Uterus (tissue), 4 donors: Measurements from ENCODE around the gene SIDT1. TPM values are rescaled to one million over a fixed set of nuclear protein-coding genes. Genes with fewer than 3 reads are reported as not detected.

Experiments
- DNase-seq, 2 donors: peaks; one replicate each; pipeline ENCODE4 v3.0.0-alpha.2; 2019 to 2020
- H3K27ac ChIP-seq, 2 donors: fragments of 200-600 bp; sonication (generic); 1 replicate in 1 of 2; 2 replicates in 1 of 2; pipeline ENCODE4 v1.5.1; 2016 to 2018
- H3K27me3 ChIP-seq, 2 donors: fragments of 200-600 bp; sonication (generic); one replicate each; pipeline ENCODE4 v1.5.1; 2018 to 2019; ENCODE audit warnings: control low read depth in 1 of 2
- H3K36me3 ChIP-seq, 2 donors: fragments of 200-600 bp; sonication (generic); one replicate each; pipeline ENCODE4 v1.5.1; 2019; ENCODE audit warnings: control low read depth in 1 of 2
- H3K4me1 ChIP-seq, 2 donors: fragments of 200-600 bp; sonication (generic); one replicate each; pipeline ENCODE4 v1.5.1; 2018 to 2019; ENCODE audit warnings: control low read depth in 1 of 2
- H3K4me3 ChIP-seq, 2 donors: fragments of 200-600 bp; sonication (generic); 1 replicate in 1 of 2; 2 replicates in 1 of 2; pipeline ENCODE4 v1.5.1; 2018 to 2019; ENCODE audit warnings: mild to moderate bottlenecking in 1 of 2
- H3K9me3 ChIP-seq, 2 donors: fragments of 200-600 bp; sonication (generic); one replicate each; pipeline ENCODE4 v1.5.1; 2019; ENCODE audit warnings: control low read depth in 1 of 2
- POLR2A ChIP-seq, 2 donors: fragments of 450-650 bp; IDR thresholded peaks; one replicate each; pipeline ENCODE4 v1.6.1; 2016; ENCODE audit warnings: antibody characterized with exemption in 2 of 2, mild to moderate bottlenecking in 1 of 2, moderate library complexity in 1 of 2
- intact Hi-C: fragments of 100-400 bp; cut with DNase I; formaldehyde crosslinking; loops from one replicate; pipeline ENCODE4 v1.15.1; 2023; ENCODE audit warnings: low total_unique reads
- total RNA-seq, 4 donors: library from RNA; depleted of rRNA in 3 of 4; stranded (reverse); fragments of >200 nt in 3 of 4; gene quantifications; one replicate each; pipeline versions ENCODE4 v1.1.0 to v1.2.4, GENCODE V29; 2014 to 2023
- TF ChIP-seq, protein P1 (sequence below), 4 experiments: fragments of 200-600 bp in 2 of 4; fragments of 450-650 bp in 2 of 4; sonication (generic) in 2 of 4; IDR thresholded peaks; one replicate each; pipeline ENCODE4 v1.5.1; 2016 to 2019; ENCODE audit warnings: antibody characterized with exemption in 4 of 4, mild to moderate bottlenecking in 2 of 4, moderate library complexity in 1 of 4
- donor health status: DM: yes; HTN: yes; CAD: no.

The SIDT1 gene
- total RNA-seq, 4 donors from 2014 or later = 1.8 to 3.7 TPM; not detected in 2

DNA sequence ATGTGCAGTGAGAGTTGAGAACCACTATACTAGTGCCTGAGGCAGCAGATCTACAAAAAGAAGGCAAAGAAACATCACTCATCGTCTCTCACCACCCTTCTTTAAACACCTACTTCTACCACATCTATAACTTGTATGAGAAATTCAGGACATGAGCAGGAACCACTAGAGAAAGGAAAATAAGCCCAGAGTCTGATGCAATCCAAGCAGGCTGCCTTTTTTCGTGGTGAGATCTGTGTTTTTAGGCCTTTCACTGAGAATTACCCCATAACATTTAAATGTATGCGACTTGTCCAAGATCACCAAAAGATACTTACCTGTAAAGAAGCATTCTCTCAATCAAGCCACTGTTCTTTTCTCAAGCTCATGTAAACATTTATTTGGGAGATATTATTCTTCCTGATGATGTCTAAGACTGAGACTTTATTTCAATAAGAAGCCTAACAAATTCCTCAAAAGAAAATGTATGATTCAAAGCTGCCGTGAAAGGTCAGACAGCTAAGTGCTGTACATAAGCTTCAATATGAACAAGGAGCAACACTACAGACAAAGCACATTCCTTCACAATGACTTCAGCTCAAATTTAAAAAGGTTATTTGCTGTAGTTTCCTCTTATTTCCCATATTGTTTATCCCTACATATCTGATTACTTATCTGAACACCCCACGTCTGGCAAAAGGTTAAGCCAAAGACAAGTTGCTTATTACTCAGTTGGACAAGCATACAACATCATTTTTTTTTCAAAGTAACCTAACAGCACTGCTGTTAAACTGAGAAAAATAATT lies 33.9 kb upstream of the SIDT1 start:
- DNase-seq = no peak
- TF ChIP-seq, protein P1, sequence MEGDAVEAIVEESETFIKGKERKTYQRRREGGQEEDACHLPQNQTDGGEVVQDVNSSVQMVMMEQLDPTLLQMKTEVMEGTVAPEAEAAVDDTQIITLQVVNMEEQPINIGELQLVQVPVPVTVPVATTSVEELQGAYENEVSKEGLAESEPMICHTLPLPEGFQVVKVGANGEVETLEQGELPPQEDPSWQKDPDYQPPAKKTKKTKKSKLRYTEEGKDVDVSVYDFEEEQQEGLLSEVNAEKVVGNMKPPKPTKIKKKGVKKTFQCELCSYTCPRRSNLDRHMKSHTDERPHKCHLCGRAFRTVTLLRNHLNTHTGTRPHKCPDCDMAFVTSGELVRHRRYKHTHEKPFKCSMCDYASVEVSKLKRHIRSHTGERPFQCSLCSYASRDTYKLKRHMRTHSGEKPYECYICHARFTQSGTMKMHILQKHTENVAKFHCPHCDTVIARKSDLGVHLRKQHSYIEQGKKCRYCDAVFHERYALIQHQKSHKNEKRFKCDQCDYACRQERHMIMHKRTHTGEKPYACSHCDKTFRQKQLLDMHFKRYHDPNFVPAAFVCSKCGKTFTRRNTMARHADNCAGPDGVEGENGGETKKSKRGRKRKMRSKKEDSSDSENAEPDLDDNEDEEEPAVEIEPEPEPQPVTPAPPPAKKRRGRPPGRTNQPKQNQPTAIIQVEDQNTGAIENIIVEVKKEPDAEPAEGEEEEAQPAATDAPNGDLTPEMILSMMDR (IDR thresholded peaks at IDR 0.05) = no peak
- no peak for TF ChIP-seq POLR2A (IDR thresholded peaks at IDR 0.05)
- H3K4me3 ChIP-seq = no peak overlapping the region
- no peaks in the 10 kb centered on the region for H3K27me3 ChIP-seq
- no peaks in the 10 kb centered on the region for H3K36me3 ChIP-seq
- intact Hi-C loops = no loop called here
- no peaks in the 10 kb centered on the region for H3K9me3 ChIP-seq
- H3K4me1 ChIP-seq = no peaks in the 10 kb centered on the region
- no peak overlapping the region for H3K27ac ChIP-seq

DNA sequence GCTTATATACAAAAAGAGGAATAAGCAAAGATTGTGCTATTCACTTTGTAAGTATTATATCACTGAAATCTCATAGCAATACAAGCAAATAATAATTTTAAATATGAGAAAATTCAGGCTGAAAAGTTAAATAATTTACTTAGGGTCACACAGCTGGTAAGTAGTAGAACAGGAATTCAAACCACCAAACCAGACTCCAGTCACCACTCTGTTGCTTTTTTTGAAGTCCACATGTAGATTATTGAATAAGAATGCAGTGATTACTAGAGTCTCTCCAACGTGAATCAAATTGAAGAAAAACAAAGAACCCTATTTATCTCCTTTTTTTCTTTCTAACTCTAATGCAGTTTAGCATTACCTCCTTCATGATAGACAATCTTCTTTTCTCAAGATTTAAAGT lies 33.3 kb upstream of the SIDT1 start:
- Histone ChIP-seq H3K9me3 (no peaks in the 10 kb centered on the region), H3K27ac (no peak overlapping the region), H3K4me1 (no peaks in the 10 kb centered on the region), H3K4me3 (no peak overlapping the region), H3K36me3 (no peaks in the 10 kb centered on the region), H3K27me3 (no peaks in the 10 kb centered on the region)
- DNase-seq = no peak
- TF ChIP-seq POLR2A (IDR thresholded peaks at IDR 0.05) = no peak
- TF ChIP-seq, protein P1 (IDR thresholded peaks at IDR 0.05) = no peak
- intact Hi-C loops = no loop called here

DNA sequence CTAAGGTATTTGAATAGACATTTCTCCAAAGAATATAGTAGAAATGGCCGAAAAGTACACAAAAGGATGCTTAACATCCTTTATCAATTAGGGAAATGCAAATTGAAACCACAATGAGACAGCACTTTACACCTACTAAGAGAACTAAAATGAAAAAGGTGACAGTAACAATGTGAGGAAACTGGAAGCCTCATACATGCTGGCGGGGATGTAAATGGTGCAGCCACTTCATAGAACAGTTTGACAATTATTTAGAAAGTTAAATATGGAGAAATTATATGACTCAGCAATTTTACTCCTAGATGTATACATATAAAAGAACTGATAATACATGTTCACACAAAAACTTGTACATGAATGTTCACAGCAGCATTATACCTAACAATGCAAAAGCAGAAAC lies 30.8 kb upstream of the SIDT1 start:
- Histone ChIP-seq H3K4me3 (no peak overlapping the region), H3K36me3 (no peaks in the 10 kb centered on the region), H3K27ac (no peak overlapping the region), H3K4me1 (no peaks in the 10 kb centered on the region), H3K9me3 (no peaks in the 10 kb centered on the region), H3K27me3 (no peaks in the 10 kb centered on the region)
- TF ChIP-seq POLR2A (IDR thresholded peaks at IDR 0.05) = no peak
- TF ChIP-seq, protein P1 (IDR thresholded peaks at IDR 0.05) = no peak
- no peak for DNase-seq
- intact Hi-C loops = no loop called here

DNA sequence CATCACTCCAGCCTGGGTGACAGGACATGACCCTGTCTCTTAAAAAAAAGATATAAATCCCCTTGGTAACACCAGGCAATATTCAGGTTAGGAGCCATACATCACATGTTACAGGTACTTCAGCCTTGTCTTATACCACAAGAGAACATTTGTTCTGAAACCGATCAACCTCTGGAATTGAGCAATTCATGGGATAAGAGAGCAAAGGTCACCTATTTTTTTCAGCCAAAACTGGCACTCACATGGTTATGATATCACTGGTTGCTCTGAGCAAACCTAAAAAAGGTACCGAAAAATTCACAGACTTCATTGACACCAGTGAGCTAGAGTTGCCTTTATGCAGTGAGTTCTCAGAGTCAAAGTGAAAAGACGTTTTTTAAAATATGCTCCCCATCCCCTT lies 26.5 kb upstream of the SIDT1 start:
- no peak for TF ChIP-seq POLR2A (IDR thresholded peaks at IDR 0.05)
- TF ChIP-seq, protein P1 (IDR thresholded peaks at IDR 0.05) = no peak
- Histone ChIP-seq H3K4me3 (no peak overlapping the region), H3K27ac (no peak overlapping the region), H3K27me3 (no peaks in the 10 kb centered on the region), H3K4me1 (no peaks in the 10 kb centered on the region), H3K36me3 (no peaks in the 10 kb centered on the region), H3K9me3 (no peaks in the 10 kb centered on the region)
- intact Hi-C loops = no loop called here
- no peak for DNase-seq

DNA sequence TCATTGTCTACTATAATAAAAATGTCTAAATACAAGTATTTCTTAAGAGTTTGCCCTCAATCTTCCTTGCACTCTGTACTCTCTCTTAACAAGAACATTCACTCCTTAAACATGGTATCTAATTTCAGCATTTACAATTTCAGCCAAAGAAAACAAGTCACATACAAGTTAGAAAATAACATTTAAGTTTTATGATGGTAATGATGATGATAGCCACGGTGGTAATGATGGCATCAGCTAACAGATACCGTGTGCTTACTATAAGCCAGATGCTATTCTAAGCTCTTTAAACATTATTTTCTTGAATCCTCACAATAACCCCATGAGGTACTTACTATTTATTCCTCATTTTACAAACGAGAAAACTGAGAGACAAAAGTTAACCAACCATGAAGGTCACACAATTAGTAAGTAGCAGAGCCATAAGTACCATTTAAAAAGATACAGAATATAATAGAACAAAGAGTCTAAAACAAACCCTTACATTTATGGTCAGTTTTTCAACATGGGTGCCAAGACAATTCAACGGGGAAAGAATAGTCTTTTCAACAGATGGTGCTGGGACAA lies 24.8 kb upstream of the SIDT1 start:
- no peak for DNase-seq

More for the DNA sequence above, 24.8 kb upstream of the SIDT1 start:
- Histone ChIP-seq H3K4me3 (no peak overlapping the region), H3K9me3 (no peaks in the 10 kb centered on the region), H3K4me1 (no peaks in the 10 kb centered on the region), H3K27me3 (no peaks in the 10 kb centered on the region), H3K27ac (no peak overlapping the region), H3K36me3 (no peaks in the 10 kb centered on the region)
- TF ChIP-seq, protein P1 (IDR thresholded peaks at IDR 0.05) = no peak
- no peak for TF ChIP-seq POLR2A (IDR thresholded peaks at IDR 0.05)
- intact Hi-C loops = no loop called here
